B cell (primary cell): Measurements from ENCODE around the gene CC2D2B.
"Not testable (repeated sequence)": the region's sequence is repeated elsewhere in the genome, so short reads cannot be mapped to it uniquely, and the experiment has no call there.

Source experiments
- EZH2 ChIP-seq: IDR thresholded peaks from 2 replicates; pipeline ENCODE4 v1.6.1; 2012; ENCODE audit warnings: borderline replicate concordance, low read depth, mild to moderate bottlenecking, moderate library complexity, low read length; ENCODE audit not compliant: insufficient read depth, poor library complexity, severe bottlenecking
- TF ChIP-seq, protein P1 (sequence below): fragments of 200-600 bp; IDR thresholded peaks from one replicate; pipeline ENCODE4 v1.8.0; 2022; ENCODE audit warnings: antibody characterized with exemption, mild to moderate bottlenecking

DNA sequence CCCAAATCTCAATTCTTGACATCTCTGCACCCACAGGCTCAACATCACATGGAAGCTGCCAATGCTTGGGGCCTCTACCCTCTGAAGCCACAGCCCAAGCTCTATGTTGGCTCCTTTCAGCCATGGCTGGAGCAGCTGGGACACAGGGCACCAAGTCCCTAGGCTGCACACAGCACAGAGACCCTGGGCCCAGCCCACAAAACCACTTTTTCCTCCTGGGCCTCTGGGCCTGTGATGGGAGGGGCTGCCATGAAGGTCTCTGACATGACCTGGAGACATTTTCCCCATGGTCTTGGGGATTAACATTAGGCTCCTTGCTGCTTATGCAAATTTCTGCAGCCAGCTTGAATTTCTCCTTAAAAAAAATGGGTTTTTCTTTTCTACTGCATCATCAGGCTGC is 33.0 kb upstream of the CC2D2B start:
- TF ChIP-seq, protein P1, sequence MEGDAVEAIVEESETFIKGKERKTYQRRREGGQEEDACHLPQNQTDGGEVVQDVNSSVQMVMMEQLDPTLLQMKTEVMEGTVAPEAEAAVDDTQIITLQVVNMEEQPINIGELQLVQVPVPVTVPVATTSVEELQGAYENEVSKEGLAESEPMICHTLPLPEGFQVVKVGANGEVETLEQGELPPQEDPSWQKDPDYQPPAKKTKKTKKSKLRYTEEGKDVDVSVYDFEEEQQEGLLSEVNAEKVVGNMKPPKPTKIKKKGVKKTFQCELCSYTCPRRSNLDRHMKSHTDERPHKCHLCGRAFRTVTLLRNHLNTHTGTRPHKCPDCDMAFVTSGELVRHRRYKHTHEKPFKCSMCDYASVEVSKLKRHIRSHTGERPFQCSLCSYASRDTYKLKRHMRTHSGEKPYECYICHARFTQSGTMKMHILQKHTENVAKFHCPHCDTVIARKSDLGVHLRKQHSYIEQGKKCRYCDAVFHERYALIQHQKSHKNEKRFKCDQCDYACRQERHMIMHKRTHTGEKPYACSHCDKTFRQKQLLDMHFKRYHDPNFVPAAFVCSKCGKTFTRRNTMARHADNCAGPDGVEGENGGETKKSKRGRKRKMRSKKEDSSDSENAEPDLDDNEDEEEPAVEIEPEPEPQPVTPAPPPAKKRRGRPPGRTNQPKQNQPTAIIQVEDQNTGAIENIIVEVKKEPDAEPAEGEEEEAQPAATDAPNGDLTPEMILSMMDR, result not testable (repeated sequence)
- not testable (repeated sequence) for TF ChIP-seq EZH2
